Hindlimb muscle (tissue), 1 donor: ENCODE measurements around the gene TTC1. TPM values are rescaled to one million over a fixed set of nuclear protein-coding genes. Genes with fewer than 3 reads are reported as not detected.
"Not testable (repeated sequence)": the region's sequence is repeated elsewhere in the genome, so short reads cannot be mapped to it uniquely, and the experiment has no call there.

Source experiments
- DNase-seq: peaks from one replicate; pipeline ENCODE4 v3.0.0-alpha.2; 2013
- polyA plus RNA-seq: library from polyadenylated mRNA; unstranded; fragments of 120-200 nt; gene quantifications from one replicate; pipeline ENCODE4 v1.2.1, GENCODE V29; 2013; ENCODE audit not compliant: insufficient read length

TTC1 gene
- polyA plus RNA-seq, result 46.1 TPM

GRCh38 chr5:160008877-160009590 is at the start of gene TTC1:
TSS of gene TTC1 (plus strand) at chr5:160009139. CDS start at chr5:160010529, 1,390 bp downstream.
- DNase-seq, result peak; percentile 99

GRCh38 chr5:159961176-159962160 is 47.5 kb upstream of the TTC1 start:
- no peak for DNase-seq

- no peak for DNase-seq
These were observed 46.7 kb upstream of the TTC1 start for GRCh38 chr5:159962214-159962613.

GRCh38 chr5:159963935-159964334 is 45.0 kb upstream of the TTC1 start:
- no peak for DNase-seq

- peak; percentile 18 for DNase-seq
These were observed 43.7 kb upstream of the TTC1 start for GRCh38 chr5:159965031-159965837.

GRCh38 chr5:159965838-159966128 is 43.2 kb upstream of the TTC1 start:
- DNase-seq, result not testable (repeated sequence)

- no peak for DNase-seq
These were observed 39.0 kb upstream of the TTC1 start for GRCh38 chr5:159969966-159970365.

- no peak for DNase-seq
These were observed 37.9 kb upstream of the TTC1 start for GRCh38 chr5:159971038-159971437.

GRCh38 chr5:159971514-159971913 is 37.4 kb upstream of the TTC1 start:
- DNase-seq, result no peak

- DNase-seq, result no peak
These were observed 36.9 kb upstream of the TTC1 start for GRCh38 chr5:159971931-159972461.

- no peak for DNase-seq
These were observed 36.2 kb upstream of the TTC1 start for GRCh38 chr5:159972538-159973362.

- no peak for DNase-seq
These were observed 33.4 kb upstream of the TTC1 start for GRCh38 chr5:159975462-159976019.

GRCh38 chr5:159976921-159977320 is 32.0 kb upstream of the TTC1 start:
- no peak for DNase-seq

GRCh38 chr5:159978358-159978757 is 30.6 kb upstream of the TTC1 start:
- DNase-seq, result no peak

- no peak for DNase-seq
These were observed 26.3 kb upstream of the TTC1 start for GRCh38 chr5:159982421-159983173.

GRCh38 chr5:159987031-159987674 is 21.8 kb upstream of the TTC1 start:
- DNase-seq, result peak; percentile 42

GRCh38 chr5:159990506-159990905 is 18.4 kb upstream of the TTC1 start:
- DNase-seq, result no peak

- DNase-seq, result no peak
These were observed 16.4 kb upstream of the TTC1 start for GRCh38 chr5:159992566-159992965.

GRCh38 chr5:159993194-159993593 is 15.7 kb upstream of the TTC1 start:
- no peak for DNase-seq

- no peak for DNase-seq
These were observed 13.0 kb upstream of the TTC1 start for GRCh38 chr5:159995907-159996306.
